ENCODE measurements around the gene OLFML2A.

The OLFML2A gene

GRCh38 chr9:124797343-124798103, 20.6 kb downstream of the OLFML2A start:
- no peak for DNase-seq (ENCODE audit: low read depth in 3 of 3)

- no peak for DNase-seq (ENCODE audit: low read depth in 3 of 3)
Observed at GRCh38 chr9:124799274-124800006, 22.5 kb downstream of the OLFML2A start.

- DNase-seq (ENCODE audit: low read depth in 3 of 3): no peak
Observed at GRCh38 chr9:124800306-124801259, 23.6 kb downstream of the OLFML2A start.

GRCh38 chr9:124801356-124801755, 24.4 kb downstream of the OLFML2A start:
- no peak for DNase-seq (ENCODE audit: low read depth in 3 of 3)

- DNase-seq (ENCODE audit: low read depth in 3 of 3): no peak
Observed at GRCh38 chr9:124802426-124802825, 25.5 kb downstream of the OLFML2A start.

GRCh38 chr9:124803911-124804310, 27.0 kb downstream of the OLFML2A start:
- no peak for DNase-seq (ENCODE audit: low read depth in 3 of 3)

GRCh38 chr9:124805186-124805585, 28.3 kb downstream of the OLFML2A start:
- no peak for DNase-seq (ENCODE audit: low read depth in 3 of 3)

- DNase-seq (ENCODE audit: low read depth in 3 of 3): no peak
Observed at GRCh38 chr9:124808246-124808956, 31.5 kb downstream of the OLFML2A start.

- DNase-seq (ENCODE audit: low read depth in 3 of 3): no peak
Observed at GRCh38 chr9:124809211-124809610, 32.3 kb downstream of the OLFML2A start.

- no peak for DNase-seq (ENCODE audit: low read depth in 3 of 3)
Observed at GRCh38 chr9:124809741-124810500, 33.0 kb downstream of the OLFML2A start.

GRCh38 chr9:124810663-124811355, 33.9 kb downstream of the OLFML2A start:
- DNase-seq (ENCODE audit: low read depth in 3 of 3): no peak

GRCh38 chr9:124812441-124812876, 35.5 kb downstream of the OLFML2A start:
- no peak for DNase-seq (ENCODE audit: low read depth in 3 of 3)

- no peak for DNase-seq (ENCODE audit: low read depth in 3 of 3)
Observed at GRCh38 chr9:124813041-124813440, 36.1 kb downstream of the OLFML2A start.

GRCh38 chr9:124813501-124814163, 36.7 kb downstream of the OLFML2A start:
- DNase-seq (ENCODE audit: low read depth in 3 of 3): no peak

GRCh38 chr9:124814164-124814535, 37.2 kb downstream of the OLFML2A start:
- DNase-seq (ENCODE audit: low read depth in 3 of 3): no peak

GRCh38 chr9:124815601-124816000, 38.7 kb downstream of the OLFML2A start:
- no peak for DNase-seq (ENCODE audit: low read depth in 3 of 3)

GRCh38 chr9:124818431-124819281, 41.7 kb downstream of the OLFML2A start:
- no peak for DNase-seq (ENCODE audit: low read depth in 3 of 3)
